ENCODE data around the gene PNPLA5. TPM values are rescaled to one million over a fixed set of nuclear protein-coding genes. Genes with fewer than 3 reads are reported as not detected.

Gene PNPLA5
- total and polyA plus RNA-seq, 4 donors, result not detected

GRCh38 chr22:43919106-43919973, 27.5 kb upstream of the PNPLA5 start:
- Histone ChIP-seq H3K27ac (ENCODE audit: low read depth in 1 of 2, low read length in 1 of 2) (no peak overlapping the region), H3K4me1 (ENCODE audit: control insufficient read depth in 5 of 5, insufficient read depth in 5 of 5, low read length in 5 of 5) (peaks cover 0 to 5% (median 2%) of the 10 kb centered on the region in 5 donors), H3K36me3 (ENCODE audit: control insufficient read depth in 4 of 4, insufficient read depth in 4 of 4, low read length in 4 of 4) (no peaks in the 10 kb centered on the region), H3K27me3 (ENCODE audit: control insufficient read depth in 3 of 3, insufficient read depth in 3 of 3, low read length in 2 of 3) (no peaks in the 10 kb centered on the region), H3K9me3 (ENCODE audit: control insufficient read depth in 4 of 4, insufficient read depth in 3 of 4, low read length in 3 of 4) (peaks cover 0 to 3% (median 0%) of the 10 kb centered on the region in 4 donors), H3K9ac (ENCODE audit: insufficient read depth in 1 of 2, low read length in 2 of 2) (no peak overlapping the region), H3K4me3 (no peak overlapping the region)
- TF ChIP-seq, protein P1, sequence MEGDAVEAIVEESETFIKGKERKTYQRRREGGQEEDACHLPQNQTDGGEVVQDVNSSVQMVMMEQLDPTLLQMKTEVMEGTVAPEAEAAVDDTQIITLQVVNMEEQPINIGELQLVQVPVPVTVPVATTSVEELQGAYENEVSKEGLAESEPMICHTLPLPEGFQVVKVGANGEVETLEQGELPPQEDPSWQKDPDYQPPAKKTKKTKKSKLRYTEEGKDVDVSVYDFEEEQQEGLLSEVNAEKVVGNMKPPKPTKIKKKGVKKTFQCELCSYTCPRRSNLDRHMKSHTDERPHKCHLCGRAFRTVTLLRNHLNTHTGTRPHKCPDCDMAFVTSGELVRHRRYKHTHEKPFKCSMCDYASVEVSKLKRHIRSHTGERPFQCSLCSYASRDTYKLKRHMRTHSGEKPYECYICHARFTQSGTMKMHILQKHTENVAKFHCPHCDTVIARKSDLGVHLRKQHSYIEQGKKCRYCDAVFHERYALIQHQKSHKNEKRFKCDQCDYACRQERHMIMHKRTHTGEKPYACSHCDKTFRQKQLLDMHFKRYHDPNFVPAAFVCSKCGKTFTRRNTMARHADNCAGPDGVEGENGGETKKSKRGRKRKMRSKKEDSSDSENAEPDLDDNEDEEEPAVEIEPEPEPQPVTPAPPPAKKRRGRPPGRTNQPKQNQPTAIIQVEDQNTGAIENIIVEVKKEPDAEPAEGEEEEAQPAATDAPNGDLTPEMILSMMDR (IDR thresholded peaks at IDR 0.05; ENCODE audit: control extremely low read depth, extremely low read depth), result no peak
- WGBS, 2 donors, result 83 to 88% methylated on average over 16 of the region's 16 CpGs
- ATAC-seq (ENCODE audit: insufficient read depth, low FRiP score) (no peak), DNase-seq (no peak)

GRCh38 chr22:43917521-43917920, 25.7 kb upstream of the PNPLA5 start:
- 78 to 80% methylated on average over 5 to 6 of the region's 6 CpGs for WGBS, 2 donors
- Histone ChIP-seq H3K9ac (ENCODE audit: insufficient read depth in 1 of 2, low read length in 2 of 2) (no peak overlapping the region), H3K4me1 (ENCODE audit: control insufficient read depth in 5 of 5, insufficient read depth in 5 of 5, low read length in 5 of 5) (no peaks in the 10 kb centered on the region), H3K36me3 (ENCODE audit: control insufficient read depth in 4 of 4, insufficient read depth in 4 of 4, low read length in 4 of 4) (no peaks in the 10 kb centered on the region), H3K4me3 (no peak overlapping the region), H3K27me3 (ENCODE audit: control insufficient read depth in 3 of 3, insufficient read depth in 3 of 3, low read length in 2 of 3) (no peaks in the 10 kb centered on the region), H3K27ac (ENCODE audit: low read depth in 1 of 2, low read length in 1 of 2) (no peak overlapping the region), H3K9me3 (ENCODE audit: control insufficient read depth in 4 of 4, insufficient read depth in 3 of 4, low read length in 3 of 4) (peaks cover 0 to 3% (median 0%) of the 10 kb centered on the region in 4 donors)
- no peak for DNase-seq
- no peak for ATAC-seq (ENCODE audit: insufficient read depth, low FRiP score)
- TF ChIP-seq, protein P1 (IDR thresholded peaks at IDR 0.05; ENCODE audit: control extremely low read depth, extremely low read depth), result no peak

GRCh38 chr22:43911351-43911750, 19.5 kb upstream of the PNPLA5 start:
- peaks cover 0 to 7% (median 0%) of the 10 kb centered on the region in 3 donors for H3K27me3 ChIP-seq (ENCODE audit: control insufficient read depth in 3 of 3, insufficient read depth in 3 of 3, low read length in 2 of 3)
- WGBS, 2 donors, result 16 to 20% methylated on average over 4 of the region's 4 CpGs
- no peaks in the 10 kb centered on the region for H3K36me3 ChIP-seq (ENCODE audit: control insufficient read depth in 4 of 4, insufficient read depth in 4 of 4, low read length in 4 of 4)

More at GRCh38 chr22:43911351-43911750, 19.5 kb upstream of the PNPLA5 start:
- Histone ChIP-seq H3K4me3 (no peak overlapping the region), H3K4me1 (ENCODE audit: control insufficient read depth in 5 of 5, insufficient read depth in 5 of 5, low read length in 5 of 5) (no peaks in the 10 kb centered on the region), H3K27ac (ENCODE audit: low read depth in 1 of 2, low read length in 1 of 2) (no peak overlapping the region), H3K9me3 (ENCODE audit: control insufficient read depth in 4 of 4, insufficient read depth in 3 of 4, low read length in 3 of 4) (peaks cover 0 to 6% (median 0%) of the 10 kb centered on the region in 4 donors), H3K9ac (ENCODE audit: insufficient read depth in 1 of 2, low read length in 2 of 2) (no peak overlapping the region)
- TF ChIP-seq, protein P1 (IDR thresholded peaks at IDR 0.05; ENCODE audit: control extremely low read depth, extremely low read depth), result no peak
- DNase-seq, result no peak
- ATAC-seq (ENCODE audit: insufficient read depth, low FRiP score), result no peak
